ENCODE results near the gene MCAT. TPM values are rescaled to one million over a fixed set of nuclear protein-coding genes. Genes with fewer than 3 reads are reported as not detected.

MCAT gene
- total and polyA plus RNA-seq, 2 donors (not counting 3 experiments of a cell fraction or from before 2014, with no cell fraction given) = 16.9 to 23.2 TPM

GRCh38 chr22:43134553-43134952 lies 8.6 kb downstream of the MCAT start:
- Histone ChIP-seq H2AFZ (ENCODE audit: low read depth, low read length) (no peak overlapping the region), H3K27me3 (ENCODE audit: control insufficient read depth in 2 of 2, insufficient read depth in 2 of 2, low read length in 2 of 2) (no peaks in the 10 kb centered on the region), H3K4me2 (ENCODE audit: insufficient read depth, low read length) (no peak overlapping the region), H3K27ac (ENCODE audit: insufficient read depth, low read depth, low read length) (no peak overlapping the region), H3K9me1 (replicated peaks; ENCODE audit: control insufficient read depth, extremely low read depth, insufficient read depth, low read length) (no peaks in the 10 kb centered on the region), H3K4me1 (ENCODE audit: control insufficient read depth, extremely low read depth, insufficient read depth, low read length) (no peaks in the 10 kb centered on the region), H3K9ac (replicated peaks; ENCODE audit: extremely low read depth, insufficient read depth, low read length) (no peak overlapping the region), H3K9me3 (replicated peaks; ENCODE audit: control insufficient read depth, insufficient read depth, low read length) (no peaks in the 10 kb centered on the region), H3K79me2 (ENCODE audit: control insufficient read depth, insufficient read depth, low read length) (no peaks in the 10 kb centered on the region), H3K36me3 (ENCODE audit: control insufficient read depth in 2 of 2, extremely low read depth in 1 of 2, insufficient read depth in 2 of 2, low read length in 2 of 2) (peaks cover 0 to 23% of the 10 kb centered on the region in 2 experiments), H4K20me1 (replicated peaks; ENCODE audit: control insufficient read depth, extremely low read depth, insufficient read depth, low read length) (no peaks in the 10 kb centered on the region), H3K4me3 (replicated peaks in 1 of 3; ENCODE audit: insufficient read depth in 1 of 3, low read depth in 1 of 3, low read length in 3 of 3) (no peak overlapping the region)
- no TSS peak for BruUV-seq (replicated peaks)
- FAIRE-seq (no peak), DNase-seq (ENCODE audit: low read depth, low spot score) (no peak)
- POLR2A ChIA-PET = no interaction called here
- no peak for TF ChIP-seq POLR2A (IDR thresholded peaks at IDR 0.05; ENCODE audit: low read depth, low read length)
- dilution Hi-C loops (cut with MboI; ENCODE audit: extremely low pct_ligation_motif_present, low sequenced_read_pairs) = no loop called here
- CTCF ChIA-PET = interaction anchor here (4.4 kb wide), 1 partner anchor 25 kb away, joined by 17 read pairs; the partner anchor contains the start of gene BIK
- intact Hi-C loops (cut with micrococcal nuclease) = no loop called here

DNA sequence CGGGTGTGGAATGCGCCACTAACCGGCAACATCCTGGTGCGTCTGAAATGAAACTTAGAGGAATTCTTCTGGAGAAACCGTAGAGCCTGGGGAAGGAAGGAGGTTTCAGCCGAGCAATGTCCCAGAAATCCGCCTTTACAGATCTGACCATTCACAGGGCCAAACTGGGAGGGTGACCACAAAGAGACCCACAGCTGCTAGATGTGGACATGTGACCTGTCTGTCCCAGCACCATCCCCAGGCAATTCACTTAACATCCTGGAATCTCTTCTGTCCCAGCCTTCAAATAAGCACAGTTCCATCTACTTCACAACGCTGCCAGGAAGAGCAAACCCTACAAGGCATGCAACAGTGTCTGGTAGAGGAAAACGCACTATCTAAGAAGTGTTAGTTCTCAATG lies 9.8 kb downstream of the MCAT start:
- Histone ChIP-seq H3K4me2 (ENCODE audit: insufficient read depth, low read length) (no peak overlapping the region), H2AFZ (ENCODE audit: low read depth, low read length) (no peak overlapping the region), H3K4me3 (replicated peaks in 1 of 3; ENCODE audit: insufficient read depth in 1 of 3, low read depth in 1 of 3, low read length in 3 of 3) (no peak overlapping the region), H3K27ac (ENCODE audit: insufficient read depth, low read depth, low read length) (no peak overlapping the region), H4K20me1 (replicated peaks; ENCODE audit: control insufficient read depth, extremely low read depth, insufficient read depth, low read length) (no peaks in the 10 kb centered on the region), H3K9me3 (replicated peaks; ENCODE audit: control insufficient read depth, insufficient read depth, low read length) (no peaks in the 10 kb centered on the region), H3K27me3 (ENCODE audit: control insufficient read depth in 2 of 2, insufficient read depth in 2 of 2, low read length in 2 of 2) (no peaks in the 10 kb centered on the region), H3K4me1 (ENCODE audit: control insufficient read depth, extremely low read depth, insufficient read depth, low read length) (no peaks in the 10 kb centered on the region), H3K36me3 (ENCODE audit: control insufficient read depth in 2 of 2, extremely low read depth in 1 of 2, insufficient read depth in 2 of 2, low read length in 2 of 2) (peaks cover 0 to 23% of the 10 kb centered on the region in 2 experiments), H3K9me1 (replicated peaks; ENCODE audit: control insufficient read depth, extremely low read depth, insufficient read depth, low read length) (no peaks in the 10 kb centered on the region), H3K79me2 (ENCODE audit: control insufficient read depth, insufficient read depth, low read length) (no peaks in the 10 kb centered on the region), H3K9ac (replicated peaks; ENCODE audit: extremely low read depth, insufficient read depth, low read length) (no peak overlapping the region)
- dilution Hi-C loops (cut with MboI; ENCODE audit: extremely low pct_ligation_motif_present, low sequenced_read_pairs) = no loop called here
- ChIA-PET POLR2A (no interaction called here), CTCF (no interaction called here)
- no peak for FAIRE-seq
- no peak for TF ChIP-seq GATA2 (IDR thresholded peaks at IDR 0.05; ENCODE audit: insufficient read depth, insufficient read length, low read depth, low read length)
- no peak for TF ChIP-seq MYC (IDR thresholded peaks at IDR 0.05; ENCODE audit: low read depth, low read length)
- no peak for TF ChIP-seq POLR2A (IDR thresholded peaks at IDR 0.05; ENCODE audit: low read depth, low read length)
- TF ChIP-seq, protein P1, sequence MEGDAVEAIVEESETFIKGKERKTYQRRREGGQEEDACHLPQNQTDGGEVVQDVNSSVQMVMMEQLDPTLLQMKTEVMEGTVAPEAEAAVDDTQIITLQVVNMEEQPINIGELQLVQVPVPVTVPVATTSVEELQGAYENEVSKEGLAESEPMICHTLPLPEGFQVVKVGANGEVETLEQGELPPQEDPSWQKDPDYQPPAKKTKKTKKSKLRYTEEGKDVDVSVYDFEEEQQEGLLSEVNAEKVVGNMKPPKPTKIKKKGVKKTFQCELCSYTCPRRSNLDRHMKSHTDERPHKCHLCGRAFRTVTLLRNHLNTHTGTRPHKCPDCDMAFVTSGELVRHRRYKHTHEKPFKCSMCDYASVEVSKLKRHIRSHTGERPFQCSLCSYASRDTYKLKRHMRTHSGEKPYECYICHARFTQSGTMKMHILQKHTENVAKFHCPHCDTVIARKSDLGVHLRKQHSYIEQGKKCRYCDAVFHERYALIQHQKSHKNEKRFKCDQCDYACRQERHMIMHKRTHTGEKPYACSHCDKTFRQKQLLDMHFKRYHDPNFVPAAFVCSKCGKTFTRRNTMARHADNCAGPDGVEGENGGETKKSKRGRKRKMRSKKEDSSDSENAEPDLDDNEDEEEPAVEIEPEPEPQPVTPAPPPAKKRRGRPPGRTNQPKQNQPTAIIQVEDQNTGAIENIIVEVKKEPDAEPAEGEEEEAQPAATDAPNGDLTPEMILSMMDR (IDR thresholded peaks at IDR 0.05; ENCODE audit: extremely low read depth in 1 of 2, insufficient read depth in 1 of 2, low read depth in 1 of 2, low read length in 2 of 2) = no peak
- TF ChIP-seq EZH2 (IDR thresholded peaks at IDR 0.05; ENCODE audit: borderline replicate concordance, low read depth, low read length, severe bottlenecking) = no peak
- TF ChIP-seq POLR2AphosphoS5 (IDR thresholded peaks at IDR 0.05; ENCODE audit: insufficient read depth, low read depth, low read length) = no peak
- no peak for TF ChIP-seq FOS (IDR thresholded peaks at IDR 0.05; ENCODE audit: borderline replicate concordance, insufficient read depth, low read length)
- TF ChIP-seq JUN (IDR thresholded peaks at IDR 0.05; ENCODE audit: borderline replicate concordance, insufficient read depth, insufficient read length, low read depth) = no peak
- TF ChIP-seq, protein P2, sequence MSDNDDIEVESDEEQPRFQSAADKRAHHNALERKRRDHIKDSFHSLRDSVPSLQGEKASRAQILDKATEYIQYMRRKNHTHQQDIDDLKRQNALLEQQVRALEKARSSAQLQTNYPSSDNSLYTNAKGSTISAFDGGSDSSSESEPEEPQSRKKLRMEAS (IDR thresholded peaks at IDR 0.05; ENCODE audit: insufficient read depth, insufficient read length) = no peak
- BruUV-seq (replicated peaks) = no TSS peak
- DNase-seq (ENCODE audit: low read depth, low spot score) = no peak
- intact Hi-C loops (cut with micrococcal nuclease) = no loop called here

Data from endothelial cell of umbilical vein (primary cell).